Endothelial cell of umbilical vein (primary cell): ENCODE results near the gene LPAR5. TPM values are rescaled to one million over a fixed set of nuclear protein-coding genes. Genes with fewer than 3 reads are reported as not detected.

ENCODE experiments used
- BruUV-seq: library from RNA; stranded (reverse); fragments of 400-500 nt; replicated peaks from 2 replicates; lab custom pipeline; 2021; lab: Mats Ljungman, UMichigan
- CTCF ChIA-PET: fragments of 300-600, 350-600 bp; sonication (Branson Sonifier 250); formaldehyde crosslinking; loops from one replicate; lab custom pipeline; 2021; ENCODE audit warnings: antibody characterized with exemption, inconsistent platforms; lab: Charles Lee
- POLR2A ChIA-PET: fragments of 300-600, 350-600 bp; sonication (Branson Sonifier 250); formaldehyde crosslinking; loops from one replicate; lab custom pipeline; 2021; ENCODE audit warnings: antibody characterized with exemption, inconsistent platforms; lab: Charles Lee
- DNase-seq: peaks from one replicate; pipeline ENCODE4 v3.0.0-alpha.2; 2011; ENCODE audit warnings: low read depth, low spot score
- FAIRE-seq: peaks from 2 replicates; lab custom pipeline; 2011; peaks lifted over from hg19 to GRCh38; lab: Jason Lieb, UNC
- H2AFZ ChIP-seq: 2 replicates; pipeline ENCODE4 v1.6.0; 2012; ENCODE audit warnings: low read depth, low read length, control low read depth, inconsistent platforms
- H3K27ac ChIP-seq: 2 replicates; pipeline ENCODE4 v1.5.1; 2011; ENCODE audit warnings: low read depth, mild to moderate bottlenecking, control low read depth, low read length, moderate library complexity; ENCODE audit not compliant: insufficient read depth
- H3K27me3 ChIP-seq, 2 experiments: 2 replicates each; pipeline versions ENCODE4 v1.6.0 to v1.6.1; 2011; ENCODE audit warnings: low read length in 2 of 2, mixed read lengths in 1 of 2; ENCODE audit not compliant: control insufficient read depth in 2 of 2, insufficient read depth in 2 of 2
- H3K36me3 ChIP-seq, 2 experiments: 2 replicates in 1 of 2; 3 replicates in 1 of 2; pipeline ENCODE4 v1.5.1; 2011; ENCODE audit warnings: low read length in 2 of 2, mild to moderate bottlenecking in 1 of 2, moderate library complexity in 1 of 2; ENCODE audit not compliant: control insufficient read depth in 2 of 2, insufficient read depth in 2 of 2; ENCODE audit errors: extremely low read depth in 1 of 2
- H3K4me1 ChIP-seq: 3 replicates; pipeline ENCODE4 v1.5.1; 2011; ENCODE audit warnings: mild to moderate bottlenecking, low read length; ENCODE audit not compliant: control insufficient read depth, insufficient read depth; ENCODE audit errors: extremely low read depth
- H3K4me2 ChIP-seq: 2 replicates; pipeline ENCODE4 v1.6.1; 2011; ENCODE audit warnings: low read length, control low read depth, mixed read lengths; ENCODE audit not compliant: insufficient read depth
- H3K4me3 ChIP-seq, 3 experiments: fragments of 200-600 bp in 1 of 3; sonication (generic), shearing (Covaris generic) in 1 of 3; replicated peaks in 1 of 3; 2 replicates each; pipeline ENCODE4 v1.5.1; 2011 to 2016; ENCODE audit warnings: control low read depth in 3 of 3, low read length in 3 of 3, mild to moderate bottlenecking in 2 of 3, inconsistent platforms in 1 of 3, low read depth in 1 of 3, moderate library complexity in 1 of 3; ENCODE audit not compliant: insufficient read depth in 1 of 3
- H3K79me2 ChIP-seq: 2 replicates; pipeline ENCODE4 v1.6.0; 2012; ENCODE audit warnings: low read length, inconsistent platforms; ENCODE audit not compliant: control insufficient read depth, insufficient read depth
- H3K9ac ChIP-seq: replicated peaks from 2 replicates; pipeline ENCODE3; 2011; ENCODE audit warnings: low read length, control low read depth; ENCODE audit not compliant: insufficient read depth; ENCODE audit errors: extremely low read depth
- H3K9me1 ChIP-seq: replicated peaks from 3 replicates; pipeline ENCODE4 v1.6.0; 2011; ENCODE audit warnings: mild to moderate bottlenecking, low read length; ENCODE audit not compliant: control insufficient read depth, insufficient read depth; ENCODE audit errors: extremely low read depth
- H3K9me3 ChIP-seq: replicated peaks from 2 replicates; pipeline ENCODE4 v1.5.1; 2012; ENCODE audit warnings: low read length, inconsistent platforms; ENCODE audit not compliant: control insufficient read depth, insufficient read depth
- H4K20me1 ChIP-seq: replicated peaks from 2 replicates; pipeline ENCODE3; 2011; ENCODE audit warnings: mild to moderate bottlenecking, low read length; ENCODE audit not compliant: control insufficient read depth, insufficient read depth; ENCODE audit errors: extremely low read depth
- EZH2 ChIP-seq: IDR thresholded peaks from 2 replicates; pipeline ENCODE4 v1.6.1; 2012; ENCODE audit warnings: borderline replicate concordance, low read depth, mild to moderate bottlenecking, moderate library complexity, low read length, inconsistent platforms; ENCODE audit not compliant: severe bottlenecking
- GATA2 ChIP-seq: IDR thresholded peaks from 2 replicates; pipeline ENCODE4 v1.7.0; 2011; ENCODE audit warnings: low read depth, mild to moderate bottlenecking, moderate library complexity, mixed read lengths, low read length; ENCODE audit not compliant: insufficient read length, insufficient read depth
- MAX ChIP-seq: IDR thresholded peaks from 2 replicates; pipeline ENCODE4 v1.6.1; 2011; ENCODE audit not compliant: insufficient read depth, insufficient read length
- POLR2A ChIP-seq: IDR thresholded peaks from 2 replicates; pipeline ENCODE4 v1.6.1; 2012; ENCODE audit warnings: low read depth, mild to moderate bottlenecking, control low read depth, low read length
- dilution Hi-C: fragments of 300-500 bp; cut with MboI; formaldehyde crosslinking; loops from one replicate; pipeline ENCODE4 v1.15.0; 2019; ENCODE audit warnings: low sequenced_read_pairs; ENCODE audit not compliant: extremely low pct_ligation_motif_present
- intact Hi-C: fragments of 100-400 bp; cut with micrococcal nuclease; formaldehyde crosslinking; loops from one replicate; pipeline ENCODE4 v1.10.0; 2022
- polyA plus RNA-seq, 4 experiments: library from polyadenylated mRNA; depleted of rRNA in 3 of 4; stranded (reverse) in 3 of 4; unstranded in 1 of 4; fragments of >200 nt; gene quantifications; 2 replicates each; pipeline versions ENCODE4 v1.2.1 to v1.2.3, GENCODE V29; 2011 to 2012; ENCODE audit warnings: missing spikeins in 1 of 4
- total RNA-seq: library from RNA; stranded (reverse); gene quantifications from 2 replicates; pipeline ENCODE4 v1.2.3, GENCODE V29; 2021

LPAR5 gene
- total and polyA plus RNA-seq, 2 donors (not counting 3 experiments of a cell fraction or from before 2014, with no cell fraction given): 0.23 TPM; not detected in 1

- no peaks in the 10 kb centered on the region for H3K36me3 ChIP-seq
- ChIA-PET POLR2A (no interaction called here), CTCF (interaction anchor here (0.7 to 2.4 kb wide), 6 partner anchors 9 to 220 kb away, joined by 3 to 14 read pairs (median 4); no protein-coding TSS in a partner anchor)
- H3K27me3 ChIP-seq: no peaks in the 10 kb centered on the region
- H3K4me3 ChIP-seq: no peak overlapping the region
- intact Hi-C loops (loop anchor here (1.0 to 10.0 kb wide), 2 partner anchors 75 to 1020 kb away; partner anchors contain the start of gene ZNF384), dilution Hi-C loops (no loop called here)
- no TSS peak for BruUV-seq
- FAIRE-seq: peak; percentile 53
- peaks cover 11% of the 10 kb centered on the region for H3K4me1 ChIP-seq
- no peak overlapping the region for H3K27ac ChIP-seq
- no peaks in the 10 kb centered on the region for H3K9me3 ChIP-seq
- no peak overlapping the region for H3K4me2 ChIP-seq
- DNase-seq: no peak
- H3K79me2 ChIP-seq: no peaks in the 10 kb centered on the region
- peak overlapping the region; percentile 84 for H2AFZ ChIP-seq
- TF ChIP-seq GATA2 (no peak), MAX (no peak)
- H3K9me1 ChIP-seq: no peaks in the 10 kb centered on the region
- H4K20me1 ChIP-seq: no peaks in the 10 kb centered on the region
- no peak overlapping the region for H3K9ac ChIP-seq
Measured at GRCh38 chr12:6614513-6615172, 21.1 kb downstream of the LPAR5 start.

- intact Hi-C loops (loop anchor here (1.0 to 10.0 kb wide), 2 partner anchors 75 to 1021 kb away; partner anchors contain the start of gene ZNF384), dilution Hi-C loops (no loop called here)
- no peaks in the 10 kb centered on the region for H3K27me3 ChIP-seq
- no peaks in the 10 kb centered on the region for H4K20me1 ChIP-seq
- H3K4me1 ChIP-seq: peaks cover 11% of the 10 kb centered on the region
- peak overlapping the region; percentile 84 for H2AFZ ChIP-seq
- TF ChIP-seq POLR2A (peak; percentile 39), GATA2 (no peak), EZH2 (no peak)
- H3K36me3 ChIP-seq: no peaks in the 10 kb centered on the region
- BruUV-seq: no TSS peak
- no peaks in the 10 kb centered on the region for H3K79me2 ChIP-seq
- no peaks in the 10 kb centered on the region for H3K9me3 ChIP-seq
- peak; percentile 87 for DNase-seq
- H3K9ac ChIP-seq: no peak overlapping the region
- ChIA-PET POLR2A (interaction anchor here (0.6 to 1.3 kb wide), 2 partner anchors 75 to 89 kb away, joined by 4 to 5 read pairs; partner anchors contain the start of gene ZNF384), CTCF (interaction anchor here (0.9 to 2.4 kb wide), 7 partner anchors 9 to 190 kb away, joined by 3 to 14 read pairs (median 4); no protein-coding TSS in a partner anchor)
- no peak overlapping the region for H3K4me3 ChIP-seq
- FAIRE-seq: peak; percentile 91
- H3K4me2 ChIP-seq: no peak overlapping the region
- H3K27ac ChIP-seq: no peak overlapping the region
- H3K9me1 ChIP-seq: no peaks in the 10 kb centered on the region
Measured at GRCh38 chr12:6613776-6614512, 21.8 kb downstream of the LPAR5 start.
